ENCODE results near the gene FARP2. TPM values are rescaled to one million over a fixed set of nuclear protein-coding genes. Genes with fewer than 3 reads are reported as not detected.

The FARP2 gene
- total RNA-seq, 4 donors from 2014 or later, result 26.8 to 37.9 (median 30.2) TPM

DNA sequence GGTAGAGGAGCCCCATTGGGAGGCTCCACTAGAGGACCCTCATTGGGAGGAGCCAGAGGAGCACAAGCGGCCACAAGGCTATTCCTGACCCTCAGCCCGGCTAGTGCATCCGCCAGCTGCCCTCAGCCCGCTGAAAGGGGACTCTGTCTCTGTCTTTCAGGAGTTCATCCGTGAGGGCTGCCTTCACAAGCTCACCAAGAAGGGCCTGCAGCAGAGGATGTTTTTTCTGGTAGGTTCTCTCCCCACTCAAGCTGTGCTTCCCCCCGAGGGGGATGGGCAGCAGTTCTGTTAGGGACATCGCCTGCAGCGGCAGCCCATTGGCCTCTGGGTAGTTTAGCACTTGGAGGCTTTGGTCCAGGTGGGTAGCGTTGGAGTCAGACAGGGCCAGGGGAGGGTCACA is 127.2 kb downstream of the FARP2 start:
- DNase-seq (ENCODE audit: extremely low spot score), result no peak
- 92% methylated on average over 9 of the region's 9 CpGs for WGBS
- H3K27ac ChIP-seq (replicated peaks in 1 of 4), result no peak overlapping the region
- no peaks in the 10 kb centered on the region for H3K4me1 ChIP-seq
- intact Hi-C loops (cut with DNase I), result no loop called here
- H3K4me3 ChIP-seq, result no peak overlapping the region
- TF ChIP-seq POLR2AphosphoS5 (IDR thresholded peaks at IDR 0.05) (no peak), EP300 (IDR thresholded peaks at IDR 0.05) (no peak), POLR2A (IDR thresholded peaks at IDR 0.05; ENCODE audit: low read depth) (no peak)
- TF ChIP-seq, protein P1, sequence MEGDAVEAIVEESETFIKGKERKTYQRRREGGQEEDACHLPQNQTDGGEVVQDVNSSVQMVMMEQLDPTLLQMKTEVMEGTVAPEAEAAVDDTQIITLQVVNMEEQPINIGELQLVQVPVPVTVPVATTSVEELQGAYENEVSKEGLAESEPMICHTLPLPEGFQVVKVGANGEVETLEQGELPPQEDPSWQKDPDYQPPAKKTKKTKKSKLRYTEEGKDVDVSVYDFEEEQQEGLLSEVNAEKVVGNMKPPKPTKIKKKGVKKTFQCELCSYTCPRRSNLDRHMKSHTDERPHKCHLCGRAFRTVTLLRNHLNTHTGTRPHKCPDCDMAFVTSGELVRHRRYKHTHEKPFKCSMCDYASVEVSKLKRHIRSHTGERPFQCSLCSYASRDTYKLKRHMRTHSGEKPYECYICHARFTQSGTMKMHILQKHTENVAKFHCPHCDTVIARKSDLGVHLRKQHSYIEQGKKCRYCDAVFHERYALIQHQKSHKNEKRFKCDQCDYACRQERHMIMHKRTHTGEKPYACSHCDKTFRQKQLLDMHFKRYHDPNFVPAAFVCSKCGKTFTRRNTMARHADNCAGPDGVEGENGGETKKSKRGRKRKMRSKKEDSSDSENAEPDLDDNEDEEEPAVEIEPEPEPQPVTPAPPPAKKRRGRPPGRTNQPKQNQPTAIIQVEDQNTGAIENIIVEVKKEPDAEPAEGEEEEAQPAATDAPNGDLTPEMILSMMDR (IDR thresholded peaks at IDR 0.05), result no peak
- H3K9me3 ChIP-seq, result no peaks in the 10 kb centered on the region
- H3K36me3 ChIP-seq, result peaks cover 8 to 36% (median 24%) of the 10 kb centered on the region in 4 donors
- no peaks in the 10 kb centered on the region for H3K27me3 ChIP-seq

DNA sequence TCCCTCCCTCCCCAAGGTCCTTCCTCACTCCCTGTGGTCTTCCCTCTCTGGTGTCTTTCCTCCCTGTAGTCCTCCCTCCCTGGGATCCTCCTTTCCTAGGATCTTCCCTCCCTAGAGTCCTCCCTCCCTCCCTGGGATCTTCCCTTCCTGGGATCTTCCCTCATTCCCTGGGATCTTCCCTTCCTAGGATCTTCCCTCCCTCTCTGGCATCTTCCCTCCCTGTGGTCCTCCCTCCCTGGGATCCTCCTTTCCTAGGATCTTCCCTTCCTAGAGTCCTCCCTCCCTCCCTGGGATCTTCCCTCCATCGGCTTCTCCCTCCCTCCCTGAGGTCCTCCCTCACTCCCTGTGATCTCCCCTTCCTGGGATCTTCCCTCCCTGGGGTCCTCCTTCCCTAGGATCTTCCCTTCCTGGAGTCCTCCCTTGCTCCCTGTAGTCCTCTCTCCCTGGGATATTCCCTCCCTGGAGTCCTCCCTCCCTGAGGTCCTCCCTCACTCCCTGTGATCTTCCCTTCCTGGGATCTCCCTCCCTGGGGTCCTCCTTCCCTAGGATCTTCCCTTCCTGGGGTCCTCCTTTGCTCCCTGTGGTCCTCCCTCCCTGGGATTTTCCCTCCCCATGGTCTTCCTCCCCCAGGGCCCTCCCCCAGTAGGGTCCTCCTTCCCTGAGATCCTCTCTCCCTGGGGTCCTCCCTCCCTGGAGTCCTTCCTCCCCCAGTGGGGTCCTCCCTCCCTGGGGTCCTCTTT is 129.3 kb downstream of the FARP2 start:
- no peaks in the 10 kb centered on the region for H3K27me3 ChIP-seq
- intact Hi-C loops (cut with DNase I), result no loop called here
- no peaks in the 10 kb centered on the region for H3K4me1 ChIP-seq
- TF ChIP-seq, protein P1 (IDR thresholded peaks at IDR 0.05), result no peak
- no peak for TF ChIP-seq POLR2A (IDR thresholded peaks at IDR 0.05; ENCODE audit: low read depth)
- no peak overlapping the region for H3K4me3 ChIP-seq
- peaks cover 0 to 34% (median 18%) of the 10 kb centered on the region in 4 donors for H3K36me3 ChIP-seq
- no peak overlapping the region for H3K27ac ChIP-seq (replicated peaks in 1 of 4)
- DNase-seq (ENCODE audit: extremely low spot score), result no peak
- H3K9me3 ChIP-seq, result no peaks in the 10 kb centered on the region
- 88% methylated on average over 1 of the region's 1 CpG for WGBS

DNA sequence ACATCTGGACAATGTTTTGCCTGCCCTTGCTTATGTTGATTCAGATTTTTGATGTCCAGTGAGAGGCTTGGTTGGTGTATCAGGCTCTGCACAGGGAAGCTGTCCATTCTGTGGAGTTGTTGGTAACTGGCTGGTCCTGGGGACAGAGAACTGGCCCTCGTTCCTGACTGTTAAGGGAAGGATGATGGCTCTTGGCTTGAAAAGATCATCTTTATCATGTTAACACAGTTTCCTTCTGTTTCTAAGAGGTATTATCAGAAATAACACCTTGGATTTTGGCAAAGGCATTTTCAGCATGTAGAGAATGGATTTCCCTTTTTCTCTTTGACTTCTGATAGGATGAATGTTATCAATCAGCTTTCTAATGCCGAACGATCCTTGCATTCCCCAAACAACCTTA is 133.0 kb downstream of the FARP2 start:
- DNase-seq (ENCODE audit: extremely low spot score), result no peak
- H3K27ac ChIP-seq (replicated peaks in 1 of 4), result no peak overlapping the region
- TF ChIP-seq, protein P1 (IDR thresholded peaks at IDR 0.05), result no peak
- TF ChIP-seq EP300 (IDR thresholded peaks at IDR 0.05) (no peak), POLR2AphosphoS5 (IDR thresholded peaks at IDR 0.05) (no peak)
- H3K9me3 ChIP-seq, result no peaks in the 10 kb centered on the region
- H3K27me3 ChIP-seq, result no peaks in the 10 kb centered on the region
- intact Hi-C loops (cut with DNase I), result no loop called here
- no peaks in the 10 kb centered on the region for H3K4me1 ChIP-seq
- H3K36me3 ChIP-seq, result peaks cover 0 to 58% (median 41%) of the 10 kb centered on the region in 4 donors
- 88% methylated on average over 3 of the region's 3 CpGs for WGBS
- H3K4me3 ChIP-seq, result no peak overlapping the region

DNA sequence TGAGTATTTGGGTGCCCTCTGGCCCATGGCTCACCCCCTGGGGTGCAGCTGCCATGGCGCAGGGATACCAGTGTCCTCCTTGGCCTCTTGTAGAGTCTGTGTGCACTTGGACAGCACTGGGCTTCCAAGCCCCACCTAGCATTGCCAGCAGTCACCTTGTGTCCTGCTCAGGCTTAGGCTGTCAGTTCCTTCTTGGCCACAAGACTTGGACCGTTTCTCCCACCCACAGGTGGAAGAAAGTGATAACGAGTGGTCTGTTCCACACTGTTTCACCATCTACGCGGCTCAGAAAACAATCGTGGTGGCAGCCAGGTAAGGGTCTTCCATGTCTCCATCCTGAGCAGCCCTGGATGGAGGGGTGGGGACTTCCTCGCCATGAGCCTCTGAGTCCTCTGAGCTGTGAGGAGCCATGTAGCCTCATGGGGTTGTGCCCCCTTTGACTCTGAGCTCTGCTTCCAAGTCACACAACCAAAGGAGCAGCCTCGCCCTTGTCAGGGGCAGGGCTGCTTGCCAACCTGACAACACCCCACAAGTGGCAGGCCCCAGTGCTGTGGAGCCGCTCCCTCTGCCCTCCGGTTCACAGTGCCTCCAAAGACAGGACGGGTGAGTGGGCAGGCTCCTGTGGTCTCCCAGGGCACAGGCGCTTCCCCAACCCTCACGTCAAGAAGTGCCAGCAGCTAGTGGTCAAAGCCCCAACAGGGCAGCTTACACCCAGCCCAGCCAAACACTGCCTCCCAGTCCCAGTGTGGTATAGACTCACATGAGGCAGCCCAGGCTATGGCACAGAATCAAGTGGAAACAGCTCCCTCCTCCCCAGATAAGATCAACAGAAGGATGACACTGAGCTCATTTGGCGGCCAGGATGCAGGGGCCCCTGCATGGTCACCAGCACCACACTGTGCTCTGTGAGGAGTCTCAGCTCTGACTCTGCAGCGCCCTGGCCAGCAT is 133.9 kb downstream of the FARP2 start:
- intact Hi-C loops (cut with DNase I), result no loop called here
- H3K9me3 ChIP-seq, result no peaks in the 10 kb centered on the region
- TF ChIP-seq, protein P1 (IDR thresholded peaks at IDR 0.05), result no peak
- TF ChIP-seq EP300 (IDR thresholded peaks at IDR 0.05), result no peak
- no peak for TF ChIP-seq POLR2AphosphoS5 (IDR thresholded peaks at IDR 0.05)
- no peak for TF ChIP-seq POLR2A (IDR thresholded peaks at IDR 0.05; ENCODE audit: low read depth)
- no peak overlapping the region for H3K27ac ChIP-seq (replicated peaks in 1 of 4)
- H3K4me3 ChIP-seq, result no peak overlapping the region
- WGBS, result 88% methylated on average over 12 of the region's 15 CpGs
- no peak for DNase-seq (ENCODE audit: extremely low spot score)
- no peaks in the 10 kb centered on the region for H3K27me3 ChIP-seq
- H3K4me1 ChIP-seq, result no peaks in the 10 kb centered on the region
- H3K36me3 ChIP-seq, result peaks cover 2 to 63% (median 47%) of the 10 kb centered on the region in 4 donors

Data from esophagus muscularis mucosa (tissue), 4 donors.